SK-N-MC (cell line): ENCODE results near the gene CLDN6.

ENCODE experiments used
- EZH2 ChIP-seq: fragments of 200-600 bp; sonication (generic); IDR thresholded peaks from one replicate; pipeline ENCODE4 v1.6.1; 2017; ENCODE audit warnings: antibody characterized with exemption
- POLR2AphosphoS5 ChIP-seq: IDR thresholded peaks from 2 replicates; pipeline ENCODE4 v1.6.1; 2012; ENCODE audit warnings: mild to moderate bottlenecking, low read depth, low read length, borderline replicate concordance

GRCh38 chr16:3057181-3058138 lies 39.5 kb upstream of the CLDN6 start:
- TF ChIP-seq POLR2AphosphoS5 (no peak), EZH2 (no peak)
